Natural killer cell treated with Interleukin-12 subunit alpha and Interleukin-12 subunit beta and Interleukin-15 and Interleukin-18, amount 100 ng/mL, for 72 hours (primary cell): ENCODE results near the gene PPP1R2. TPM values are rescaled to one million over a fixed set of nuclear protein-coding genes. Genes with fewer than 3 reads are reported as not detected.

Experiments
- ATAC-seq, 2 donors: fragments of 150-1000 bp; cut with Tn5 transposase in 1 of 2; sonication (Bioruptor Pico), chemical (Tn5 transposase) in 1 of 2; 2 replicates each; pipeline ENCODE4 v1.10.0; 2021
- DNase-seq: peaks from one replicate; pipeline ENCODE4 v3.0.0; 2022; ENCODE audit warnings: low spot score
- H3K27ac Mint-ChIP-seq, 2 donors: 1 replicate in 1 of 2; 2 replicates in 1 of 2; pipeline ENCODE4 v1.8.0; 2022; ENCODE audit warnings: mixed read lengths in 2 of 2, mild to moderate bottlenecking in 1 of 2, moderate library complexity in 1 of 2
- H3K27me3 Mint-ChIP-seq, 2 donors: 1 replicate in 1 of 2; 2 replicates in 1 of 2; pipeline ENCODE4 v1.8.0; 2022; ENCODE audit warnings: mixed read lengths in 2 of 2
- H3K36me3 Mint-ChIP-seq: one replicate; pipeline ENCODE4 v1.8.0; 2022; ENCODE audit warnings: mixed read lengths
- H3K4me1 Mint-ChIP-seq, 2 donors: 1 replicate in 1 of 2; 2 replicates in 1 of 2; pipeline ENCODE4 v1.8.0; 2022; ENCODE audit warnings: low read depth in 2 of 2, mixed read lengths in 2 of 2, mild to moderate bottlenecking in 1 of 2
- H3K4me3 Mint-ChIP-seq: one replicate; pipeline ENCODE4 v1.8.0; 2022; ENCODE audit warnings: mixed read lengths
- H3K9me3 Mint-ChIP-seq: 2 replicates; pipeline ENCODE4 v1.8.0; 2022; ENCODE audit warnings: mixed read lengths
- total RNA-seq, 2 donors: library from RNA; stranded (reverse); gene quantifications; one replicate each; pipeline ENCODE4 v1.2.3, GENCODE V29; 2022

Gene PPP1R2
- total RNA-seq, 2 donors from 2014 or later = 47.5 to 56.3 TPM

DNA sequence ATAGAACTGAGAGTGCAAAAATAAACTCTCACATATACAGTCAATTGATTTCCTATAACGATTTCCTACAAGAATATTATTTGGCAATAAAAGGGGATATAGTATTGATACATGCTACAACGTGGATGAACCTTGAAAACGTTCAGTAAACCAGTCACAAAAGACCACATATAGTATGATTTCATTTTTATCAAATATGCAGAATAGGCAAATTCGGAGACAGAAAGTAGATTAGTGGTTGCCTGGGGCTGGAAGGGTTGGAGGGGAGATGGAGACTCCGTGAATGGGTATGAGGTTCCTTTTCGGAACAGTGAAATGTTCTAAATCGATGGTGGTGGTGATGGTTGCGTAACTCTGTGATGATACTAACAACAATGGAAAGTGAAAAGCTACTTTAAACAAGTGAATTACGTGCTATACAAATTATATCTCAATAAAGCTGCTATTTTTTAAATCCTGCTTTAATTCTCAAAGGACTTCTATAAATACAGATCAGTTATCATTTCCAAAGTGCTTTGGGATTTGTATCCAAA lies 34.6 kb upstream of the PPP1R2 start:
- no peak for ATAC-seq
- no peaks in the 10 kb centered on the region for H3K36me3 Mint-ChIP-seq
- H3K27me3 Mint-ChIP-seq = peaks cover 0 to 3% of the 10 kb centered on the region in 2 donors
- DNase-seq = no peak
- H3K4me3 Mint-ChIP-seq = no peak overlapping the region
- peaks cover 0 to 6% of the 10 kb centered on the region in 2 donors for H3K4me1 Mint-ChIP-seq
- no peaks in the 10 kb centered on the region for H3K9me3 Mint-ChIP-seq
- no peak overlapping the region for H3K27ac Mint-ChIP-seq

GRCh38 chr3:195574497-195575304 lies 31.6 kb upstream of the PPP1R2 start:
- Mint-ChIP-seq H3K27ac (no peak overlapping the region), H3K4me1 (peaks cover 6 to 8% of the 10 kb centered on the region in 2 donors), H3K4me3 (no peak overlapping the region), H3K27me3 (peaks cover 0 to 3% of the 10 kb centered on the region in 2 donors), H3K9me3 (no peaks in the 10 kb centered on the region), H3K36me3 (no peaks in the 10 kb centered on the region)
- no peak for ATAC-seq
- no peak for DNase-seq

DNA sequence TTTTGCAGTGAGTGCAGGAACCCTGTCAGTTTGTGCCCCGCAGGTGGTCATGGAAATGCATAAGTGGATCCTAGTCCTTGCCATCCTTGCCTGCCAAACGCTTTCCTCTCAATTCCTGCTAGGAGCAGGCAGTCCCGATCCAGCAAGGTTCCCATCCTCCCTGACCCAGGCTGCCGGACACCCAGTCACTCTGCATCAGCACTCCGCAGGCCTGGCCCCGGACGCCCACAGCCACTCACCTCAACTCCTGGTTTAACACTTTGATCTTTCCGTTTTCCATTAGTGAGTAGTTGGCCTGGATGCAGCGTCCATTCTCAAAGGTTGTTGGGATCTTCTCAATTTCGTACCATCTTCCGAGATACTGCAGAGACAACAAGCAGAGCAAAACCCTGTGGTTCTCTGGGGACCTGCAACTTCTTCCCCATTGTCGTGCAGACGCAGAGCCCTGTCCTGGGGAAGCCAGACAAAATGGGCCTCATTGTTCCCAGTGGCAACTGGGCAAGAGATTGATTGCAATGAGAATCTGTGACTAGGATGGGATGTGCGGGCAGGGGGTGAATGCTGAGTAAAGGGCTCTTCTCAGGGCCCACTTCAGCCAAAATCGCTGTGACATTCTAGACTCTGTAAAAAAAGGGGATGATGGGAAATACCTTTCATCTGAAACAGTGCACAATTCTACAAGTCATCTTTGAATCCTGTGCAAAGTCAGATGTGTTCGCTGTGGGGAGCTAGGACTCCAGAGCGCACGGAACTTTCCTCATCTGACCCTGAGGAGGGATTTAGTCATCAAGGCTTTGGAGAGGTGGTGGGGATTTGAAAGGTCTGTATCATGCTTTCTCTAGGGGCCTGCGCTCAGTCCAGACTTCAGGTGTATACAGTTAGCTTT lies 30.7 kb upstream of the PPP1R2 start:
- Mint-ChIP-seq H3K27me3 (peaks cover 0 to 3% of the 10 kb centered on the region in 2 donors), H3K9me3 (no peaks in the 10 kb centered on the region), H3K36me3 (no peaks in the 10 kb centered on the region), H3K27ac (no peak overlapping the region), H3K4me1 (peaks cover 6% of the 10 kb centered on the region in 2 donors), H3K4me3 (no peak overlapping the region)
- DNase-seq (no peak), ATAC-seq (no peak)

DNA sequence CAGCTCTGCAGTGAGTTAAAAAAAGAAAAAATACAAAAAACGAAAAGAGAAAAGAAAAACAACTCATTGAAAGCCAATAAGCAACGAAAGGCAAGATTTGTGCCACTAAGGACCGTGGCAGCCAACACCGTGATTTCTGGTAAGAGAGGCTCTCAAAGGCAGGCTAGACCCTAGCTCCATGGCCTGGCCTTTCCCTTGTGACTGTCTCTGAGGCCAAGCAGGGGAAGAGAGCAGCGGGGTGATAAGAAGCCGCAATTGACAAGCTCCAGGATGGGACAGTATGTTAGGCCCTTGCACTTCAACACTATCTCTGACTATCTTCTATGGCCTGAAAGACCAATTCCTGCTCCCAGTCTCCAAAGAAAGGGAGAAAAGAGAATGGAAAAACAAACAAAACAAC lies 28.2 kb upstream of the PPP1R2 start:
- Mint-ChIP-seq H3K4me3 (no peak overlapping the region), H3K27me3 (peaks cover 5% of the 10 kb centered on the region in 2 donors), H3K9me3 (no peaks in the 10 kb centered on the region), H3K27ac (no peak overlapping the region), H3K36me3 (no peaks in the 10 kb centered on the region), H3K4me1 (peaks cover 6 to 9% of the 10 kb centered on the region in 2 donors)
- ATAC-seq = no peak
- DNase-seq = no peak

DNA sequence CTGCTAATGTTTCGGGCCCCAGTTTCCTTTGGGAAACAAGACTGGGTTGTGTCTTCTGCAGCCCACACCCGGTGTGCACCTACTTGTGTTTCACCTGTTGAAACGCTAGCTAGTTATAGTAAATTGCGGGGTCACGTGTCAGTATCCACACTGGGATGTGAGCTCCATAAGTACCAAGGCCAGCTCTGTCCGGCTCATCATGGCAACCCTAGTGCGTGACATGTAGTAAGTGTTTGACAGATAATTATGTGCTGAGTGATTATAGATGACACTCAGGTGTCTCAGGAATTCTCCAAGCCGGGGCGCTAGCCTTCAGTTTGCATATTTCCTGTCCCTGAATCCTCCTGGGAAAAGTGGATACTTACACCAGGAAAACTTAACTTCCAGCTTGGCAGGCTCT lies 27.8 kb upstream of the PPP1R2 start:
- Mint-ChIP-seq H3K9me3 (no peaks in the 10 kb centered on the region), H3K36me3 (no peaks in the 10 kb centered on the region), H3K4me1 (peaks cover 6 to 9% of the 10 kb centered on the region in 2 donors), H3K4me3 (no peak overlapping the region), H3K27me3 (peaks cover 5 to 7% of the 10 kb centered on the region in 2 donors), H3K27ac (no peak overlapping the region)
- ATAC-seq = no peak
- no peak for DNase-seq

DNA sequence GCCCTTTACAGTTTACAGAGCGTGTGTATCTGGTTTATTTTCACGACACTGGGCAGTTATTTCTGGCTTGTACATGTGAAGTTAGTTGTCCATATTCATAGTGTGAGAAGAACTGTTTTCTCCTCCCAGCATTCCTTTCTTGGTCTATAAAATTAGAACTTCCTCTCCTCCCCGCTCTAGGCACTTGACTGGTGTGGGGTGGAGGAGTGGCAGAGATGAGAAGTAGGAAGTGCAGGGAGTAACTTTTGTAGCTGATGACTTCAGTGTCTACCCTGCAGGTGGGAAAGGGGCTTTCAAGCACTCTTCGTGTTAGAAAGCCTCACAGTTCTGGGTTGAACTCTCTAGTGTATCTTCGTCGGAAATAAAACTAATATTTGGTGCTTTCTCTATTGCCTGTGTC lies 27.2 kb upstream of the PPP1R2 start:
- no peak for ATAC-seq
- H3K4me1 Mint-ChIP-seq = peaks cover 6 to 9% of the 10 kb centered on the region in 2 donors
- H3K4me3 Mint-ChIP-seq = no peak overlapping the region
- no peak for DNase-seq
- no peak overlapping the region for H3K27ac Mint-ChIP-seq
- H3K9me3 Mint-ChIP-seq = no peaks in the 10 kb centered on the region
- no peaks in the 10 kb centered on the region for H3K36me3 Mint-ChIP-seq
- H3K27me3 Mint-ChIP-seq = peaks cover 5 to 7% of the 10 kb centered on the region in 2 donors

DNA sequence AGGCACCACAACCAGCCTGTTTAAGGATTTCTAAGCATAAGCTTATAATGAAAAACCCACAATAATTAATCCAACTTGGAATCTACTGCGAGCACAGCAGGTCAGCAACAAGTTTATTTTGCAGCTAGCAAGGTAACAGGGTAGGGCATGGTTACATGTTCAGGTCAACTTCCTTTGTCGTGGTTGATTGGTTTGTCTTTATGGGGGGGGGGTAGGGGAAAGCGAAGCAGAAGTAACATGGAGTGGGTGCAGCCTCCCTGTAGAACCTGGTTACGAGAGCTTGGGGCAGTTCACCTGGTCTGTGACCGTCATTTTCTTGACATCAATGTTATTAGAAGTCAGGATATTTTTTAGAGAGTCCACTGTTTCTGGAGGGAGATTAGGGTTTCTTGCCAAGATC lies 25.5 kb upstream of the PPP1R2 start:
- Mint-ChIP-seq H3K36me3 (no peaks in the 10 kb centered on the region), H3K27ac (no peak overlapping the region), H3K9me3 (no peaks in the 10 kb centered on the region), H3K4me3 (no peak overlapping the region), H3K4me1 (peaks cover 6 to 9% of the 10 kb centered on the region in 2 donors), H3K27me3 (peaks cover 5 to 7% of the 10 kb centered on the region in 2 donors)
- DNase-seq (no peak), ATAC-seq (no peak)

DNA sequence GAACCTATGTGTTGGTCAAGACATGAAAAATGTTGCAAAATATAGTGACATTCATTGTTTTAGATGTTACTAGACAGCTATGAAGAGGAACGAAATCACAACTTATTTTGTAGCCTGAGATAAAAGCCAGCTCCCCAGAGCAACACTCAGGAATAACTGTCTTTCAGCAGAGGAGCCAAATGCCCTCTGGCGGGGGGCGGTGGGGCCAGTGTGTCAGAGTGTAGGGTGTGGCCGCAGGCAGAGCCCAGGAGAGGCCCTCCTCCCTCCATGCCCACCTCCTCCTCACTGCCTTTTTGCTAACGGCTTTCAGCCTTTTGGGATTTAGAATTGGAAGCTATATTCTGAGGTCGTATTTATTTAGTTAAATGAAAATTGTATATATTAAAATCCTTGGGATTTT lies 23.7 kb upstream of the PPP1R2 start:
- H3K4me1 Mint-ChIP-seq = peaks cover 6 to 9% of the 10 kb centered on the region in 2 donors
- ATAC-seq = no peak
- no peak for DNase-seq
- H3K9me3 Mint-ChIP-seq = no peaks in the 10 kb centered on the region
- H3K27ac Mint-ChIP-seq = no peak overlapping the region
- no peak overlapping the region for H3K4me3 Mint-ChIP-seq
- H3K36me3 Mint-ChIP-seq = no peaks in the 10 kb centered on the region
- peaks cover 5 to 7% of the 10 kb centered on the region in 2 donors for H3K27me3 Mint-ChIP-seq

- DNase-seq (no peak), ATAC-seq (no peak)
- no peaks in the 10 kb centered on the region for H3K9me3 Mint-ChIP-seq
- H3K36me3 Mint-ChIP-seq = no peaks in the 10 kb centered on the region
- no peak overlapping the region for H3K4me3 Mint-ChIP-seq
- H3K27me3 Mint-ChIP-seq = peaks cover 5 to 7% of the 10 kb centered on the region in 2 donors
- peaks cover 6 to 9% of the 10 kb centered on the region in 2 donors for H3K4me1 Mint-ChIP-seq
- H3K27ac Mint-ChIP-seq = no peak overlapping the region
These were observed 22.6 kb upstream of the PPP1R2 start for GRCh38 chr3:195565716-195566115.

DNA sequence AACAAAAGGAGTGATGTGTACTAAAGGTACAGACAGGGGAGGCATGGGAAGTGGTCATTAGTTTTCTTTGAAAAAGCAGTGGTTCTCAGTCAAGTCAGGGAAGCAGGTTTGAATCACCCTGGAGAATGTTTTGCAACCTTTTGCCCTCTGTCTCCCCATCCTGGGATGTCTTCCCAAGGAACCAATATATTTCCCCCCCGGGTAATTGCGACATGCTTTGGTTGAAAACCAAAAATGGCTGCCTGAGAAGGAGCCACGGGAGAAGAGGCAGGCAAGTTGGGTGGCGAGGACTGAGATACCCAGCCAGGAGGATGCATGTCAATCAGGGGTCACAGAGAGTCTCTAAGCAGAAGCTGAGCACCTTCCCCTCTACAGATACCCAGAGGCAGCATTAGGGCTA lies 20.2 kb upstream of the PPP1R2 start:
- Mint-ChIP-seq H3K4me1 (peaks cover 0 to 3% of the 10 kb centered on the region in 2 donors), H3K9me3 (no peaks in the 10 kb centered on the region), H3K4me3 (no peak overlapping the region), H3K27ac (no peak overlapping the region), H3K36me3 (no peaks in the 10 kb centered on the region), H3K27me3 (peaks cover 5 to 7% of the 10 kb centered on the region in 2 donors)
- no peak for ATAC-seq
- DNase-seq = no peak

DNA sequence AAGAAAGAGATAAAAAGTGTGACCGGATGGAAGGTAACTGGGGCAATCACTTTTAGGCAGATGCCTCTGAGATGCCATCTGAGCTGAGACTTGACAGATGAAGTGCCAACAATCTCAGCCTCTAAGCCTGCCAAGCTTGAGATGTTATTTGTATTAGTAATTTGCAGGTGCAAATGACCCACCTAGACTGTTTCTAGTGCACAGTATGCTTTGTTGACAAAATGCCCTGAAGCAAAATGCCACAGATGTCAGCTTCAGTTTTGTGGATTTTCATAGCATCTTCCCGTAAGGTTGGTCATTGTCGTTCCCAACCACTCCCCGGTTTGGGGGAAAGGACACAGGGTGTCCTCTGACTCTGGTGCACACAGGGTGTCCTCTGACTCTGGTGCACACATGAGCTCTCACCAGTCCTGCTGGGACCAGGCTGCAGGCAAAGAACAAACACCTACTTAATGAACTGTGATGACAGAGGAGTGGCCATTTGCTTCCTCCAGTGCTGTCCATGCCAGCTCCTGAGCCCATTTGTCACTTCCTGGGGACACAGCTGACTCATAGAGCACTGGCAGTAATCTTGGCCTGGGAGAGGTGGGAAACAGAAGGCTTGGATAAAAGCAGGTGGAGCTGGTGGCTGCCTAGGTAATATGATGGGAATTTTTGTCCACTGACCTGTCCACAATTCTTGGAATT lies 16.7 kb upstream of the PPP1R2 start:
- ATAC-seq (no peak), DNase-seq (no peak)
- H3K9me3 Mint-ChIP-seq = no peaks in the 10 kb centered on the region
- H3K27me3 Mint-ChIP-seq = no peaks in the 10 kb centered on the region
- H3K4me3 Mint-ChIP-seq = no peak overlapping the region
- no peak overlapping the region for H3K27ac Mint-ChIP-seq
- peaks cover 0 to 7% of the 10 kb centered on the region in 2 donors for H3K4me1 Mint-ChIP-seq
- no peaks in the 10 kb centered on the region for H3K36me3 Mint-ChIP-seq

DNA sequence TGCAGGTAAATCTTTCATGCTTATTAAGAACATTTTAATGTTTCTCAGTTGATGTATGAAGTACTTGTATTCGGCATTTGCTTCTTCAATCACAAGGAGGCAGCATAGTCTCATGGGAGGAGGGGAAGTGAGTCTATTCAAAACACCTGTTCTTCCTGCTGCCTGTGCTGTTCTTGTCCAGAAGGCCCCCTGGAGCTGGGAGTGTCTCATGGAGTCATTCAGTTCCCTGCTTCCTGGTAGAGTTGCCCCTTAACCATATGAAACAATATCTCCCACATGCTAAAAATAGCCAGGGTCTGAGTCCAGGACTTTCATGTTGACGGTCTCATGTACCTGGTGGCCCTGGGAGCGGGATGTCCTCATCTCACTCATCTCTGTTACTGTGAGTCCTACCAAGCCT lies 15.5 kb upstream of the PPP1R2 start:
- H3K27me3 Mint-ChIP-seq = no peaks in the 10 kb centered on the region
- peaks cover 0 to 7% of the 10 kb centered on the region in 2 donors for H3K4me1 Mint-ChIP-seq
- H3K27ac Mint-ChIP-seq = no peak overlapping the region
- H3K9me3 Mint-ChIP-seq = no peaks in the 10 kb centered on the region
- DNase-seq (no peak), ATAC-seq (no peak)
- no peaks in the 10 kb centered on the region for H3K36me3 Mint-ChIP-seq
- H3K4me3 Mint-ChIP-seq = no peak overlapping the region

DNA sequence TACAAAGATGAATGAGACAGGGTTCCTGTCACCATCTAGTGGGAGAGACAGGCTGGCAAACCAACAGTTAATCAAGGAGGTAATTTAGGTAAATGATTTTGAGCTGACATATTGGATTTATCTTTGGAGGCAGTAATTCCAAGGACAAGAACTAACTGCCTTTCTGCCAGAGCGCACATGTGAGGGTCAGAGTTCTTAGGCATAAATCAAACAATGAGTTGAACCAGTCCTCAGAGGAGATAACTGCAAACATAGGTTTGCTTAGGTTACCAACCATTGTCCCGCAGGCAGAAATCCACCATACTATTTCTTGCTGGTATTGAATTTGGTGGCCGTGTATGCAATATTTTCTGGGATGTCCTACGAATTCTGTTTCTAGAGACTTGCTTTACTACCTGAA lies 14.2 kb upstream of the PPP1R2 start:
- ATAC-seq (no peak), DNase-seq (no peak)
- Mint-ChIP-seq H3K36me3 (no peaks in the 10 kb centered on the region), H3K9me3 (no peaks in the 10 kb centered on the region), H3K27ac (no peak overlapping the region), H3K27me3 (no peaks in the 10 kb centered on the region), H3K4me1 (peaks cover 6 to 7% of the 10 kb centered on the region in 2 donors), H3K4me3 (no peak overlapping the region)
